Measurements from ENCODE around the gene PUS1. TPM values are rescaled to one million over a fixed set of nuclear protein-coding genes. Genes with fewer than 3 reads are reported as not detected.

Gene PUS1
- total and polyA plus RNA-seq, 9 of the 15 experiments (the other 6 are each of a cell fraction or from before 2014, with no cell fraction given) = 1.9 to 90.8 (median 30.0) TPM

DNA sequence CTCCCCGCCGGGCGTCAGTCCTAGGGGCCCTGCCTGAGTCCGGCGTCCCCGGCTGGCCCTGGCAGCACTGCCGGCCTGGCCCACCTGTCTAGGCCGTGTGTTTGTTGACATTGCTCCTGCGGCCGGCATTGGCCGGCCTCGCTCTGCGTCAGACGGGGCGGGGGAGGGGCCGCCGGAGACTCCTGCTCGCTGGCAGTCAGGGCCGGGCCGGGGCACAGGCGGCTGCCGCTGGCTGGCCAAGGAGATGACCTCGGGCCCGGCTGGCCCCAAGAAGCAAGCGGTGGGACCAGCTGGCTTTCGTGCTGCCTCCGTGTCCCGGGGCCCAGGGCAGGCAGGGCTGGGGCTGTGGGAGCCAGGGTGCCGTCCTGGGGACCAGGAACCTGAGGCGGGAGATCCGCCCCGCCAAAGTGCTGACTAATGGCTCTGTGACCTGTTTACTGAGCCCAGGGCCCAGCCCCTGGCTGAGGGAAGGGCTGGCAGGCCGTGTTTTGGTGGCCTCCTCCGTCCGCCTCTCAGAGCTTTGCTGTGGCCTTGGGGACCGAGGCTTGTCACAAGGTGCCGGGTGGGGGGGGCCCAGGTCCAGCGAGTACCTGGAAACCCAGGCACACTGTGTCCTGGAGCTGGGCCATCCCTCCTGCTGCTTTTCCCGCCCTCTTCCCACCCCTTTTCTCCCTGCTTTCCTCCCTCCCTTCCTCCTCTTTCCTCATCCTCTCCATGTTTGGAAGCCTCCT lies 32.8 kb upstream of the PUS1 start (continued):
- no peak for TF ChIP-seq ZNF398 (CRISPR knock-in tag; IDR thresholded peaks at IDR 0.05)
- TF ChIP-seq PREB (CRISPR knock-in tag; IDR thresholded peaks at IDR 0.05) = no peak
- no peak for TF ChIP-seq KAT2B (IDR thresholded peaks at IDR 0.05; ENCODE audit: low read depth, low read length)
- TF ChIP-seq BCOR (IDR thresholded peaks at IDR 0.05) = peak; percentile 20; the same call in 1 of the 2 replicates
- TF ChIP-seq ARID3A (IDR thresholded peaks at IDR 0.05; ENCODE audit: borderline replicate concordance, low read depth, low read length) = no peak
- TF ChIP-seq DACH1 (IDR thresholded peaks at IDR 0.05; ENCODE audit: partially characterized antibody) = no peak
- no peak for TF ChIP-seq ZNF121 (CRISPR knock-in tag; conservative IDR thresholded peaks at IDR 0.05)
- no peak for TF ChIP-seq ZBTB9 (CRISPR knock-in tag; IDR thresholded peaks at IDR 0.05)
- no peak for TF ChIP-seq HCFC1 (IDR thresholded peaks at IDR 0.05; ENCODE audit: low read depth, low read length)
- TF ChIP-seq ARHGAP35 (IDR thresholded peaks at IDR 0.05; ENCODE audit: partially characterized antibody) = no peak
- TF ChIP-seq MLLT1 (IDR thresholded peaks at IDR 0.05) = no peak
- TF ChIP-seq E2F6 (IDR thresholded peaks at IDR 0.05; ENCODE audit: borderline replicate concordance in 1 of 2, extremely low read depth in 1 of 2, insufficient read depth in 1 of 2, insufficient read length in 1 of 2, low read depth in 1 of 2, low read length in 1 of 2, poor library complexity in 1 of 2, severe bottlenecking in 1 of 2) = peak in 1 of 2 experiments; percentile 50
- no peak for TF ChIP-seq POU5F1 (IDR thresholded peaks at IDR 0.05; ENCODE audit: borderline replicate concordance, low read depth, low read length, partially characterized antibody)
- no peak for TF ChIP-seq SRSF7 (optimal IDR thresholded peaks at IDR 0.05; ENCODE audit: low read depth, low read length)
- no peak for TF ChIP-seq ZBTB12 (CRISPR knock-in tag; IDR thresholded peaks at IDR 0.05)
